K562 (cell line): Measurements from ENCODE around the gene PHF21A.

Experiments
- KLF1 ChIP-seq: fragments of 450-650 bp; IDR thresholded peaks from 2 replicates; pipeline ENCODE4 v1.6.1; 2016; ENCODE audit warnings: missing genetic modification characterization, missing compliant biosample characterization
- POLR2AphosphoS2 ChIP-seq: IDR thresholded peaks from 2 replicates; pipeline ENCODE4 v1.6.1; 2012; ENCODE audit warnings: low read length, improper control_type of control experiment
- ZZZ3 ChIP-seq: fragments of 450-650 bp; IDR thresholded peaks from 2 replicates; pipeline ENCODE4 v1.6.1; 2016; ENCODE audit warnings: antibody characterized with exemption, mild to moderate bottlenecking, moderate library complexity
- TF ChIP-seq, protein P1 (sequence below): fragments of 200-400 bp; formaldehyde crosslinking; IDR thresholded peaks from 2 replicates; pipeline ENCODE4 v1.6.1; 2017; ENCODE audit warnings: mild to moderate bottlenecking, low read depth, low read length, moderate library complexity

DNA sequence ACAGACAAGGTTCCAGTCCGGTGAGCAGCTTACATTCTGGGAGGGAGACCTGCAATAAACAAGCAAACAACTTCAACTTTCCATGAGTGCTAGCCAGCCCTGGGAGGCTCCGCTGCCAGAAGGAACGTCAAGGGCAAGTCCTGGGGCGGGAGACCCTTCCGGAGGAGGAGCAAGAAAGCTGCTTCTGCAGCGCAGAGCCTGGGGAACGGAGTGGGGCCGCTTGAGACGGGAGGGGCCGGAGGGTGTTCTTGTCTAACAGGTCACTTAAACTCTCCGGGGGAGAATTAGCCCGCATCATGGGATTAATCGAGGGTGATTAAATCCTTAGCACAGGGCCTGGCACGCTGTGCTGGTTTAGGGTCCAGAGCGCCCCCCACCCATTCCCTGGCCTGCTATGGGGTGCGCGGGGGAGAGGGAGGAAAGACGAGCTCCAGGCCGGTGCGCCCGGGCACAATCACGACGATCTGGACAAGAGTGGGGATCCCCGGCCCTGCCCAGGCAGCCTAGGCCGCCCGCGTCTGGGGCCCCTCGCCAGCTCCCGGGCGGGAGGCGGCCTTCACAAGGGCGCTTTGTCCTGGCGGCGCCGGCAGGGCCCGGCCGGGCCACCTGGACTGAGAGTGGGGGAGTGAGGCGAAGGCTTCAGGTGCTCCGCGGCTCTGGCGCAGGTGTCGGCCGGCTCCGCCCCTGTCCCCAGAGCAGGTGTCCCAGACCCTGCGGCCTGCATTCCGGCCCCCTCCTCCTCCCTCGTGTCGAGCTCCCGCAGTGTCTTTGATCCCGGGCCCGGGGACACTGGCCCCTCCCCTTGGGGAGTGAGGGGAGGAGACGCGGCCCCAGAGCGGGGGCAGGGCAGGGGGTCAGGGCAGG, 199.5 kb downstream of the PHF21A start:
- TF ChIP-seq POLR2AphosphoS2 (no peak), ZZZ3 (no peak), KLF1 (tag) (no peak)
- TF ChIP-seq, protein P1, sequence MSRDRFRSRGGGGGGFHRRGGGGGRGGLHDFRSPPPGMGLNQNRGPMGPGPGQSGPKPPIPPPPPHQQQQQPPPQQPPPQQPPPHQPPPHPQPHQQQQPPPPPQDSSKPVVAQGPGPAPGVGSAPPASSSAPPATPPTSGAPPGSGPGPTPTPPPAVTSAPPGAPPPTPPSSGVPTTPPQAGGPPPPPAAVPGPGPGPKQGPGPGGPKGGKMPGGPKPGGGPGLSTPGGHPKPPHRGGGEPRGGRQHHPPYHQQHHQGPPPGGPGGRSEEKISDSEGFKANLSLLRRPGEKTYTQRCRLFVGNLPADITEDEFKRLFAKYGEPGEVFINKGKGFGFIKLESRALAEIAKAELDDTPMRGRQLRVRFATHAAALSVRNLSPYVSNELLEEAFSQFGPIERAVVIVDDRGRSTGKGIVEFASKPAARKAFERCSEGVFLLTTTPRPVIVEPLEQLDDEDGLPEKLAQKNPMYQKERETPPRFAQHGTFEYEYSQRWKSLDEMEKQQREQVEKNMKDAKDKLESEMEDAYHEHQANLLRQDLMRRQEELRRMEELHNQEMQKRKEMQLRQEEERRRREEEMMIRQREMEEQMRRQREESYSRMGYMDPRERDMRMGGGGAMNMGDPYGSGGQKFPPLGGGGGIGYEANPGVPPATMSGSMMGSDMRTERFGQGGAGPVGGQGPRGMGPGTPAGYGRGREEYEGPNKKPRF: no peak
